Osteocyte (in vitro differentiated cells): ENCODE data around the gene MSX1. TPM values are rescaled to one million over a fixed set of nuclear protein-coding genes. Genes with fewer than 3 reads are reported as not detected.
A peak's percentile ranks its signal among the peaks of the same experiment; 100 is the strongest.

Experiments used
- DNase-seq: peaks from one replicate; pipeline ENCODE4 v3.0.0; 2021; ENCODE audit warnings: mixed read lengths; ENCODE audit not compliant: unreplicated experiment; ENCODE audit errors: extremely low spot score
- H3K27ac Mint-ChIP-seq: one replicate; pipeline ENCODE4 v1.8.0; 2021; ENCODE audit warnings: mild to moderate bottlenecking, mixed read lengths; ENCODE audit not compliant: unreplicated experiment
- H3K27me3 Mint-ChIP-seq: one replicate; pipeline ENCODE4 v1.8.0; 2021; ENCODE audit warnings: mixed read lengths; ENCODE audit not compliant: unreplicated experiment
- H3K36me3 Mint-ChIP-seq: one replicate; pipeline ENCODE4 v1.8.0; 2021; ENCODE audit warnings: mixed read lengths; ENCODE audit not compliant: unreplicated experiment
- H3K4me1 Mint-ChIP-seq: one replicate; pipeline ENCODE4 v1.8.0; 2021; ENCODE audit warnings: mixed read lengths; ENCODE audit not compliant: unreplicated experiment
- H3K4me3 Mint-ChIP-seq: one replicate; pipeline ENCODE4 v1.8.0; 2021; ENCODE audit warnings: mild to moderate bottlenecking, moderate library complexity, mixed read lengths; ENCODE audit not compliant: unreplicated experiment
- H3K9me3 Mint-ChIP-seq: one replicate; pipeline ENCODE4 v1.8.0; 2021; ENCODE audit warnings: mixed read lengths; ENCODE audit not compliant: unreplicated experiment
- CTCF ChIP-seq: fragments of 200-600 bp; sonication (generic); IDR thresholded peaks from 2 replicates; pipeline ENCODE4 v1.5.0; 2021; ENCODE audit warnings: antibody characterized with exemption, mild to moderate bottlenecking, moderate library complexity
- total RNA-seq: library from RNA; stranded (reverse); gene quantifications from 2 replicates; pipeline ENCODE4 v1.2.1, GENCODE V29; 2021

Gene MSX1
- total RNA-seq, 1 donor from 2014 or later: 3.5 TPM

GRCh38 chr4:4858527-4859324 lies 739 bp upstream of the MSX1 start:
- Mint-ChIP-seq H3K27me3 (peaks cover 39% of the 10 kb centered on the region), H3K27ac (no peak overlapping the region), H3K4me1 (peaks cover 27% of the 10 kb centered on the region), H3K4me3 (peak overlapping the region; percentile 68), H3K36me3 (peaks cover 3% of the 10 kb centered on the region), H3K9me3 (no peaks in the 10 kb centered on the region)
- no peak for DNase-seq
- TF ChIP-seq CTCF: no peak

DNA sequence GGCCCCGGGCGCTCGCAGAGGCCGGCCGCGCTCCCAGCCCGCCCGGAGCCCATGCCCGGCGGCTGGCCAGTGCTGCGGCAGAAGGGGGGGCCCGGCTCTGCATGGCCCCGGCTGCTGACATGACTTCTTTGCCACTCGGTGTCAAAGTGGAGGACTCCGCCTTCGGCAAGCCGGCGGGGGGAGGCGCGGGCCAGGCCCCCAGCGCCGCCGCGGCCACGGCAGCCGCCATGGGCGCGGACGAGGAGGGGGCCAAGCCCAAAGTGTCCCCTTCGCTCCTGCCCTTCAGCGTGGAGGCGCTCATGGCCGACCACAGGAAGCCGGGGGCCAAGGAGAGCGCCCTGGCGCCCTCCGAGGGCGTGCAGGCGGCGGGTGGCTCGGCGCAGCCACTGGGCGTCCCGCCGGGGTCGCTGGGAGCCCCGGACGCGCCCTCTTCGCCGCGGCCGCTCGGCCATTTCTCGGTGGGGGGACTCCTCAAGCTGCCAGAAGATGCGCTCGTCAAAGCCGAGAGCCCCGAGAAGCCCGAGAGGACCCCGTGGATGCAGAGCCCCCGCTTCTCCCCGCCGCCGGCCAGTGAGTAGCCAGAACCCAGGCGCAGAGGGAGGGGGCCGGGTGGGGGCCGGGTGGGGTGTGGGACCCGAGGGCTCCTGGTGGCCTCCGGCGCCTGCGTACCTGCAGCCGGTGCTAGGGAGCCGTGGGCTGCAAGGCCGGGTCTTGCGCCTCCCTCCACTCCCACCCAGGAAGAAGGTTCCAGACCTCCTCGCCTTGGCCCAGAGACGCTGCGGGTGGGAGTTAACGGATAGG lies 534 bp downstream of the MSX1 start:
- no peaks in the 10 kb centered on the region for H3K9me3 Mint-ChIP-seq
- H3K36me3 Mint-ChIP-seq: peaks cover 11% of the 10 kb centered on the region
- peaks cover 42% of the 10 kb centered on the region for H3K27me3 Mint-ChIP-seq
- H3K4me1 Mint-ChIP-seq: peaks cover 29% of the 10 kb centered on the region
- peak overlapping the region; percentile 92 for H3K4me3 Mint-ChIP-seq
- no peak for TF ChIP-seq CTCF
- DNase-seq: no peak
- peak overlapping the region; percentile 8 for H3K27ac Mint-ChIP-seq

DNA sequence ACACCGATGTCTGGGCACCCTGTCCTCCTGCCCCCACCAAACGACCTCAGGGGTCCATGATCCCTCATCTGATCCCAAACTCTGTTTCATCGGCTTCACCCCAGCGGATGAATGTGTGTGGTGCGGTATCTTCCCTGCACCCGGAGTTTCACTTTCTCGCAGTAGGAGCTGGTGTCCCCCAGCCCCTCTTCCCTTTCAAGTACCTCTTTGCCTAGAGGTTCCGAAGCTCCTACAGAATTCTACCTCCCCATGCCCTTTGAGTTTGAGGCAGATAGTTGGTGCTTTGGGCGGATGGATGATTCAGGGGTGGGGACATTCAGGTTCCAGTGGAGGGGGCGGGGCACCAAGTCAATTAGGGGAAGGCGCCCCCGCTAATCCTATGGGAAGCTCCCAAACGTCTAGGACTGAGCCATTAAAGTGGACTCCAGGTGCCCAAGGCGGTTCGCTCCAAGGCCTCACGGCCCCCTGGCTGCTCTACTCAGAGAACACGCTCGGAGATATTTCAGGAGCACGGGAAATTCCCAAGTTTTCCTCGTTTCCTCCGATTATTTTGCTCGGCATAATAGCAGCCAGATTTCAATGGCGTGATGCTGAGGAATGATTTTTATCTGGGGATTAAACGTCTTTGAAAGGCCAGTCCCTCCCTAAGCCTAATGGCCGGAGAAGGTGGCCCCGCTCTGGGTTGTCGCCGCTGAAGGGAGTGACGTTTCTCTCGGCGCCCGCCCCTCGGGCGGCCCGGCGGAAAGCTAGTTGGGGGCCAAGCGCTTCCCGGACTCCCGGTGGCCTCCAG lies 1.3 kb downstream of the MSX1 start:
- H3K9me3 Mint-ChIP-seq: no peaks in the 10 kb centered on the region
- peaks cover 39% of the 10 kb centered on the region for H3K27me3 Mint-ChIP-seq
- peak overlapping the region; percentile 92 for H3K4me3 Mint-ChIP-seq
- peaks cover 11% of the 10 kb centered on the region for H3K36me3 Mint-ChIP-seq
- TF ChIP-seq CTCF: peak; percentile 15
- DNase-seq: no peak
- peaks cover 31% of the 10 kb centered on the region for H3K4me1 Mint-ChIP-seq
- H3K27ac Mint-ChIP-seq: peak overlapping the region; percentile 8

GRCh38 chr4:4861390-4862018 lies 2.0 kb downstream of the MSX1 start:
- DNase-seq: no peak
- no peak overlapping the region for H3K27ac Mint-ChIP-seq
- no peaks in the 10 kb centered on the region for H3K9me3 Mint-ChIP-seq
- H3K36me3 Mint-ChIP-seq: peaks cover 11% of the 10 kb centered on the region
- H3K4me1 Mint-ChIP-seq: peaks cover 31% of the 10 kb centered on the region
- peaks cover 39% of the 10 kb centered on the region for H3K27me3 Mint-ChIP-seq
- TF ChIP-seq CTCF: no peak
- peak overlapping the region; percentile 92 for H3K4me3 Mint-ChIP-seq
